NCI-H460 (cell line): ENCODE data around the gene EIF2B2. TPM values are rescaled to one million over a fixed set of nuclear protein-coding genes. Genes with fewer than 3 reads are reported as not detected.
A peak's percentile ranks its signal among the peaks of the same experiment; 100 is the strongest.

Experiments
- DNase-seq: peaks from one replicate; pipeline ENCODE4 v3.0.0-alpha.2; 2016; ENCODE audit warnings: low read depth; ENCODE audit errors: extremely low read depth
- polyA plus RNA-seq: library from polyadenylated mRNA; depleted of rRNA; stranded (reverse); fragments of >200 nt; gene quantifications from 2 replicates; pipeline ENCODE4 v1.2.3, GENCODE V29; 2014; cell fraction: nucleus; rRNA removed
- total RNA-seq: library from RNA; depleted of rRNA; stranded (reverse); fragments of >200 nt; shearing (Covaris generic); gene quantifications from 2 replicates; pipeline ENCODE4 v1.2.3, GENCODE V29; 2014; rRNA removed

Gene EIF2B2
- 86.4 and 95.5 TPM in 2 replicates for total RNA-seq
- 46.2 and 56.3 TPM in 2 replicates for polyA plus RNA-seq

DNA sequence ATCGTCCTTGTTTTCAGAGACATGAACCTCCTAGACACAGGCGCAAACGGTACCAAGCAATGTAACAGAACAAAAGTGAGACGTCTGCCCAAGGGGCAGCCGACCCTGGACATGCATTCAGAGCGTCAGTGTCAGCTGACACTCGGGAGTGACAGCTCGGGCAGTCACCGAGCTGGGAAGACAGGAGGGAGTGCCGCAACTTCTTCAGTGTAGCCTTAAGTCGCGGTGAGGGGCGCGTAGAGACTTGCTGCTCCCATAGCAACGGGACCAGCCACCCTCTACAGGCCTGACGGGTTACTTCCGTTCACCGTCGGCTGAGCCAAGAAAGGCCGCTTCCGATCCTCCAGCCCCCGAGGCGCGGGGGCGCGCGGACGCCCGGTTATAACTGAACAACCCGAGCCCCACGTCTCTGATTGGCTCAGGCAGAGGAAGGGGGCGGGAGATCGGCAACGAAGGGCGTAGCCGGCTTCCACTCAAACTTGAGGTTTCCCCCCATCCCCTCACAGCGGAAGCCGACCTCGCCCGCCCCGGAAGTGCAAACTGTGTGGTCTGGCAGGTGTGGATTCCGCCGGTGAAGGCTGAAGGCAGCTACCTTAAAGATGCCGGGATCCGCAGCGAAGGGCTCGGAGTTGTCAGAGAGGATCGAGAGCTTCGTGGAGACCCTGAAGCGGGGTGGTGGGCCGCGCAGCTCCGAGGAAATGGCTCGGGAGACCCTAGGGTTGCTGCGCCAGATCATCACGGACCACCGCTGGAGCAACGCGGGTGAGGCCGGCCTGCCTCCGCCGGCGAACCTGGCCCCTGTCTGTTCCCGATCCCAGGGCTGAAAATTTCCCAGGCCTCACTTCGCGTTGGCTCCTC lies at the start of gene EIF2B2:
Gene EIF2B2 (plus strand): TSS at position 530 of the 858 bp plus-strand sequence. CDS start 70 bp downstream, at position 600.
- peak; percentile 93 for DNase-seq

DNA sequence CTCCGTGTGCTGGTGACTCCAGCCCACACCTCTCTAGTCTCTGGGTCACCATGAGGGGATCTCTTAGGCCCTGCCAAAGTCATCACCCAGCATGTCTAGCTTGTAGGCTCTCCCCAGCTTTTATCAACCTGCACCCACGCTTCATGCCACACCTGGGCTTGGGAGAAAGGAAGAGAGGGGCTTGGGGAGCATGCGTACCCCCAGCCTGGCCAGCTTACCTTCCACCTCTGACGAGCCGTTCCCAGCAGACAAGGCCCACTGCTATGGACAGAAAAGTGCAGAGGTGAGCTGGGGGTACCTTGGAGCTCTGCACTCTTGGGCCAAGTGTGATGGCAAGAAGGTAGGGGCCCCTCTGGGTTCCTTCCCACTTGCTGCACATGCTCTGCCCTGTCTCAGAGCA lies 49.0 kb upstream of the EIF2B2 start:
- no peak for DNase-seq

DNA sequence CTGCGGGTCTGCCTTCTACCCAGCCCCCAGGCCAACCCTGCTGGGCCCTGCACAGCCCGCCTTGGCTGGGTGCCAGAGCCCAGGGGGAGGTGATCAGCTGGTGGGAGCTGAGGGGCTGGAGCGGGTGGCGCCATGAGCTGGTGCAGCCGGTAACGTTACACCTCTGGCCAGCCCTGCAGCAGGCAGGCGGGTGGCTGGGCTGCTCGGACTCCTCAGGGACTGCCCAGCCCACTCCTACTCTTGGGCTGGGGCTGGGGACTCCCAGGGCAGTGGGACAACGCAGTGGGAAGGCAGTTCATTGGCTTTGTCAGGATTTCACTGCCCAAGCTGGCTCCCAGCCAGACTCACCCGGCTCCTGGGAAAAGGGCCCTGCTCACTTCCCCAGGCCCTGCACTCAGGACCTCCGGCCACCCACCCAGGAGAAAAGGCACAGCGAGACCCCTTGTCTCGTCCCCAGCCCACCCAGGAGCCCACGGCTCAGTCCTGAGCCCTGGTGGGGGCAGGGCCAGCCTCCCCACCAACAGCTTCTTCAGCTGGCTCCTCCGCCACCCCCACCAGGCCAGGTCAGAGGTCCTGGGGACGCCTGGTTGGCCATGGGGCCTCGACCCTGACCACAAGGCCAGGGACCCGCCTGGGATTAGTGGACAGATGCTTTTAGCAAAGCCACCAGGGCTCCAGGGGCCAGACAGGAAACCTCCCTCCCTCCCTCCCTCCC lies 48.3 kb upstream of the EIF2B2 start:
- DNase-seq, result no peak

DNA sequence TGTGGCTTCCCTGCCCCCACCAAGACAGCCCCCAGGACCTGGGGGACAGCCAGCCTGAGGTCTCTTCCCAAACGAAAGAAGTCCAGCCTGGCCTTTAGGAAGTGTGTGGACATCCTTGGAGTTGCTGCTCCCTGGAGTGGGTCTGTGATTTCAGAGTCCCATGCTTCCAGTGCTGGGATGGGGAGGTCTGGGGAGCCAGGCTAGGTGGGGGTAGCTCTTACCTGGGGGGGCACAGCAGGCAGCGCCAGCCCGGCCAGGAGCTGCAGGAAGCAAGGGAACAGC lies 47.8 kb upstream of the EIF2B2 start:
- DNase-seq, result no peak

DNA sequence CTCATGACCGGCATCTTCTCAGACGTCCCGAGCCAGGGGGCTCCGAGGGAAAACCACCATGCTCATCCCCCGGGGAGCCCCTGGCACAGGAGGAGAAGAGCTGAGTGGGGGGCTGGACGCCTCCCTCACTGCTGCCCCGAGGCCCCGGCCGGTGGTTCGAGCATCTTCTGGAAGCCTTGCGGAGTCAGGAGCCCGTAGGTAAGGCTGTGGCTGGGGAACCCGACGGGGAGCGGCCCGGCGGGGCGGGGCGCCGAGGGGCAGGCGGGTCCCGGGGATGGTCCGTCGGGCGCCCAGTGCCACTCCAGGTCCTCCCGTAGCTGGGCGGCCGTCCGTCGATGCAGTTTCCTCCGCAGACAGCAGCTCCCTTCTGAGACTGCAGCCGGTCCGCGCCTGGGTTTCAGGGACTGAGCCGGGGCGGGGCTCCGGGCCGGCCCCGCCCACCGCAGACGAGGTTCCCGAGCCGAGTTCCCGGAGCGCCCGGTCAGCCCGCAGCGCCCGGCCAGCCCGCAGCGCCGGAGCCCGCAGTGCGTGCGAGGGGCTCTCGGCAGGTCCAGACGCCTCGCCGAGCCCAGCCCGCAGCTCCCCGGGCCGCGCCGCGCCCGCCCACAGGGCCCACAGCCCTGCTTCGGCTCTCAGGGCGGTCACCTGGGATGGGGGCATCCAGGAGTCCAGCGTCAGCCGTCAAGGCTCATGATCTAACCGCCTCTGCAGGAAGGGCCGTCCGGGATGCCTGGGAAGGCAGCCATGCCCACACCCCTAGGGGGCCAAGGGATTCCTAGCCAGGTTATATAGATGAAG lies 47.3 kb upstream of the EIF2B2 start, which contains the start of gene PGF:
Gene PGF (minus strand): TSS at position 369 of the 798 bp plus-strand sequence. CDS start 355 bp downstream, at position 14.
- DNase-seq, result peak; percentile 47

DNA sequence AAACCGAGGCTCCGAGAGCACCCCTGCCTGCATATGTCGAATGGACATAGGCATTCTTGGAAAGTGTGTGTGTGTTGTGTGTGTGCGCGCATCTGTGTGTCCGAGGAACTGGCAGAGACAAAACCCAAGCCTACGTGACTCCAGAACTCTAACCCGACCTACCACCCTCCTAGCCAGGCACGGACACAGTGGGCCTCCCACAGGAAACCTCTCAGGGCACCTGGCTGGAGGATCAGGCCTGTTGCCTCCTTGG lies 46.8 kb upstream of the EIF2B2 start:
- no peak for DNase-seq

DNA sequence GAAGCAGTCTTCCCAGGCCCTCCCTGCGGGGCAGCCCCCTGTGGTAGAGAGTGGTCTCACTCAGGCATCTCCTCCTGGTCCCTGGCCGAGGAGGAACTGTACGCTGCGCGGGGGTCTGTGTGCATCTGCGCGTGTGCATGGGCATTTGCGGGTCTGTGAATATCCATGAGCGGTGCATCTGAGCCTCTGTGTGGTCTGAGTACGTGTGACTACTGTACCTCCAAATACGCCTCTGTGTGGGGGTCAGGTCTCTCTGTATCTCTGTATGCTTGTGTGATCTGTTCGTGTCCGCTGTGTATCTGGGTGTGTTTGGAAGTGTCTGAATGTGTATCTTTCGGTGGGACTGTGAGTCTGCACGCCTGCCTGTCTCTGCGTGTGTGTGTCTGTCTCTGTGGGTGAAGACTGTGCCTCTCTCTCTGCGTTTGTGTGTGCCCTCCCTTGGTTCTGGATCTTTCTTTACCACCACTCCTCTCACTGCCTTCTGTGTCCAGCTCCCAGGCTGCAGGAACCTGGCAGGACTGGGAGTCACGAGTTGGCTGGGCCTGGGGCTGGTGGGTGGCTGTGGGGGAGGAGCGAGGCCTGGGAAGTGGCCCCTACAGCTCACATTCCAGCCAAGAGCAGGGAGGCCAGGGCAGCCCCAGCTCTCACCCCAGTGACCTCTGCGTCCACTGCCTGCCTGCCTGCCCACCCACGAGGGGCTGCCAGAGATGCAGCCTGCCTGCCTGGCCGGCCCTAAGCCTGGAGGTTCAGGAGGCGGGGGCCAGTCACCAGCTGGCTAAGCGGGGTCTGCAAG lies 46.2 kb upstream of the EIF2B2 start:
- DNase-seq, result no peak

DNA sequence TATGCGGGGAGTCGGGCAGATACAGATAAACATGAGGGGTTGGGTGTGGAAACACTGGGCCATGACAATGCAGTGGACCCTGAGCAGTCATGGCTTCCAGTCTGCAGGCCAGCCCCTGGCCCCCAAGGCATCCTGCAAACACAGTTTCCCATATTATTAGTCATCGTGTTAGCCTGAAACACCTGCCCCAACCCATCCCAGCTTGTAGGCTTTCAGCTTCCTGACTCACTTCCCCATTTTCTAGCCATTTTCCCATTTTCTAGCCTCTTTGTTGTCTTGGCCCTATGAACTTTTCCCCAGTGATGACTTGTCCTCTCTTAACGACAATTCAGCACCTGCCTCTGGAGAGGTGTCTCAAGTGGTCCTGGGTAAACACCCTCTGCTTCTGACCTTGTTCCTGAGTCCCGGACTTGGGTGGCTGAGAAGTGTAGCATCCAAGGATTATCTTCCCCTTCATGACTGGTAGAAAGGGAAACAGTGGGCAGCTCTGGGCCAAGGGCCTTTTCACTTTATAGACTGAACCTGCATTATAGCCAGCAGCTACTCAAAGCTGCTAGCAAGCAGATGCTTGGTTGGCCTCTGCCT lies 43.0 kb upstream of the EIF2B2 start:
- no peak for DNase-seq

DNA sequence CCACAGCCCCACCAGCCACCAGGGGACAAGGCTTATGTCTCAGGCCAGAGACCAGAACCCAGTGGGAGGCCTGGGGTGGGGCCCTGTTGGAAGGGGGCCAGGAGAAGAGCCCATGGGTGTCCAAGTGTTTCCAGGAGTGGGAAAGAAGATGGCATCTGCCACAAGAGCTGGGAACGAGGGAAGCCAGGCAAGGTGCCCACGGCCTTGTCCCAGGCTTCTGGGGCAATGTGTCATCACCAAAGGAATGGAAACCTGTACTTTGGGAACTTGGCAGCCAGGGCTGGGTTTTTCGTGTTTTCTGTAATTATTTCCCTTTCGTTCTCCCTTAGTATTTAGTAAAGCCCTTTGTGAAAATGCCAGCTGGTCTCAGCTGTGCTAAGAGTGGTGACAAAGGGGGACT lies 42.0 kb upstream of the EIF2B2 start:
- DNase-seq, result no peak

DNA sequence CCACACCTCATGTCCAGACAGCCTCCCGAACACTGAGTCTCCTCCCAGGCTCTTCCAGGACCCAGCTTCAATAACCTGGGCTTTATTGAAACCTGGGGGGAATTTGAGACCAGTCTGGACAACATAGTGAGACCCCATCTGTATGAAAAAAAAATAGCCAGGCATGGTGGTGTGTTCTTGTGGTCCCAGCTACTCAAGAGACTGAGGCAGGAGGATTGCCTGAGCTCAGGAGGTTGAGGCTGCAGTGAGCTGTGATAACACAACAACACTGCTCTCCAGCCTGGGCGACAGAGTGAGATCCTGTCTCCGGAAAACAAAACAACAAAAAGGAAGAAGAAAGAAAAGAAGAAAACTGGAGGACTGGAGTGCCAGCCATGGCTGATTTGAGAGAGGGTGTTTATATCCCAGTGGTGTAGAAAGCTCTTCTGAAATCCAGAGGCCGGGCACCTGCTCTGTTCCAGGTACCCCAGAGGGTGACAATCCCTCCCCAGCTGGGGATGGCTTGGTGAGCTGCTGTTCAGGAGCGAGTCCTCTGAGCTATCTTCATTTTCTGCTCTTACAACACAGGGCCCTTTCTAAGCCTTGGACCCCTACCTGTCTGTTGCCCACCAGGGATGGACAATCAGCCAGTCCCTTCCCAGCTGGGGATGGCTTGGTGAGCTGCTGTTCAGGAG lies 41.3 kb upstream of the EIF2B2 start:
- no peak for DNase-seq

DNA sequence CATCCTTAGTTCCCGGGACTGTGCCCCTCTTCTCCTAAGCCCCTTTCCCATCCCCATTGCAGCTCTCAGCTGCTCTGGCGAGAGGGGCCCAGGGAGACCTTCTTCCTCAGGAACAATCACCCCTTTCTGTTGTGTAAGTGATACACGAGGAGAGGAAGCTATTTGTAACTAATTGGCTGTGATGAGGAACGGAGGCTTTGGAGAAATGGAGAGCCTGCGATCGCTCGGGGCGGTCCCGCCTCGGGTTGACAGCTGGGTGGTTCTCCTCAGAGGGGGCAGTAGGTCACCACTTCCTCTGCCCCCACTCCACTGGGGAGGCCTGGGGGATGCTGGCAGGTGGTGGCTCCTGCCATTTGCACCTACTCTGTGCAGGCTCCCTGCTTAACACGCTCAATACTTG lies 40.7 kb upstream of the EIF2B2 start:
- DNase-seq, result no peak

DNA sequence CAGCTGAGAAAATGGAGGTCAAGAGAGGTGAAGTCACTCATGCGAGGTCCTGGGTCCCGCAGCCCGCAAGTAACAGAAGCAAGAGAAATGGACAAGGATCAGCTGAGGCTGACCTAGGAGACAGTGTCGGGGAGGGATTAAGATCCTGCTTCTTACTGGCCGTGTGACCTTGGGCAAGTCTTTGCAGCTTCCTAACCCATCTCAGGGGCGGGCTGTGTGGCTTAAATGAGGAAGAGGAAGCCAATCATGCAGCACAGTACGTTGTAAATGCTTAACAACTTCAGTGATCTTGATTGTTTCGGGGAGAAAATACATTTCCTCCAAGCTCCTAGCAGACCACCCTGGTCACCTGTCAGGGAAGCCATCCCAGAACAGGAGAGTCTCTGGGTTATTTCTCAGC lies 40.2 kb upstream of the EIF2B2 start:
- DNase-seq, result no peak

DNA sequence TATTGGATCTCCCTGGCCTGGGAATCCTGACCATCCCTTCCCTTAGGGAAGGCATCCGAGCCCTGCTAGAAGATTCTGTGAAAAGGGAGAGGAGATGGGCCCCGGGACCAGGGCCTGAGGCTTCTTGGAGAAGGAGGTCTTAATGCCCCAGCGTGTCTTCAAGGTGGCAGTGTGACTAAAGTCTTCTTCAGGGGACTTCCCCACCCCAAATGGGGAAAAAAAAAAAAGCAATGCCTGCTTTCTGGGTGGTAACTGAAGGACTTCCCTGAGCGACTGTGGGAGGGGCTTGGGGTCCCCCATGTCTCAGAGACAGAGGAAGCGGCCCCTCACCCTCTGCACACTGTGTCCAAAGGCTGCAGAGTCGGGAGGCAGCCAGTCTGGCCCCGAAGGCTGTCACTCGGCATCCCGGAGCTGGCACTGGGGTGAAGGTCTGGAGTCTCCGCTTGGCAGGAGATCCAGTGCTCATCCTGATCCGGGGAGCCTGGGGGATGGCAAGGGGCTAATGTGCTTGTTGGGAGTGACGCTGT lies 39.5 kb upstream of the EIF2B2 start:
- no peak for DNase-seq

DNA sequence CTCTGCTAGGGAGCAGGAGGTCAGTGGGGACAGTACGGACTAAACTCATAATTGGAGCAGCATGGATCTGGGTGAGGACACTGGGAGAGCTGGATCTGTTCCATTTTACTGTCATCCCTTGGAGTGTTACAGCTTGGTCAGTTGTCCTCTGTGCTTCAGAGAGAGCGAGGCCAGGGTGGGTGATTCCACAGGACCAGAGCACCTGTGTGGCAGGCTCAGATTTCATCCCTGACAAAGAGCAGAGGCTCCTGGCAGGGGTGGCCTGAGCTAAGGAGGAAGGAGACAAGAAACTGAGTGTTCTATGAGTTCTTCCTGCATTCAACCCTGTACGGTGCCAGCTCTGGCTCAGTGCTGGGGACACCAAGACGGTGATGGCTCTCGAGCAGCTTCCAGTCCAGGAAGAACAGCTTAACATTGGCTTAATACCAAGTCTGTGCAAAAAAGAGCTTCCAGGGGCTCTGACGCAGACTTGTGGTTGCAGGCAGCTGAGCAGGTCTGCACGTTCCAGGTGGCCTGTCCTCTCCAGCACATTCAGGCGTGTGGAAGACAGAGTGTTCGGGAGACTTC lies 38.9 kb upstream of the EIF2B2 start:
- no peak for DNase-seq

DNA sequence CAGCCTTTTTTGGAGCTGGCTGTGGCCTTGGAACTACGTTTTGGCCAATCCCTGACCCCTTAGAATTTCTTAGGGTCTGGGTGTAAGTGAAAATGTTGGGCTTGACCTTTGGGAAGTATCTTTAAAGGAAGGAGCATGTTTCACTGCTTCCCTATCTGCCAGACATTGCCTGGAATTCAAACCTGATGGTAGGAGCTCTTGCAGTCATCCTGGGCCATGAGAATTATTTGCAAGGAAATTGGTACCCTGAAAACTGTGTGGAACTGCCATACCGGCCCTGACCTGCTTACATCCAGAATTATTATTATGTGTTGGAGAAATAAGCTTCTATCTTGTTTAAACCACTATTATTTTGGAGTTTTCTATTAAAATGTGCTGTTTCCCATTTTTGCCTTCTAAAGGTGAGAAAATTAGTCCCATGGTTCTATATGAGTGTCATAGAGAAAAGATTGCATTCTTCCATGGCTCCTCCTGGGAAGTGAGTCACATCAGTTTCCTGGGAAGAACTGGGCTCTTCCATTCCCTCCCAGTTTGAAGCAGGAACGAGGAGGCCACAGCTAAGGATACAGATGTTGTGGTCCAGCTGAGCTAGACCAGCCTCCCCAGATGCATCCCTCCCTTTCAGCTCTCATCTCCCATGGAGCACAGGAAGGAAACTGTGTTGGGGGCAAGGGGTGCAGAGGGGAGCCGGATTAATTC lies 37.8 kb upstream of the EIF2B2 start:
- DNase-seq, result no peak

DNA sequence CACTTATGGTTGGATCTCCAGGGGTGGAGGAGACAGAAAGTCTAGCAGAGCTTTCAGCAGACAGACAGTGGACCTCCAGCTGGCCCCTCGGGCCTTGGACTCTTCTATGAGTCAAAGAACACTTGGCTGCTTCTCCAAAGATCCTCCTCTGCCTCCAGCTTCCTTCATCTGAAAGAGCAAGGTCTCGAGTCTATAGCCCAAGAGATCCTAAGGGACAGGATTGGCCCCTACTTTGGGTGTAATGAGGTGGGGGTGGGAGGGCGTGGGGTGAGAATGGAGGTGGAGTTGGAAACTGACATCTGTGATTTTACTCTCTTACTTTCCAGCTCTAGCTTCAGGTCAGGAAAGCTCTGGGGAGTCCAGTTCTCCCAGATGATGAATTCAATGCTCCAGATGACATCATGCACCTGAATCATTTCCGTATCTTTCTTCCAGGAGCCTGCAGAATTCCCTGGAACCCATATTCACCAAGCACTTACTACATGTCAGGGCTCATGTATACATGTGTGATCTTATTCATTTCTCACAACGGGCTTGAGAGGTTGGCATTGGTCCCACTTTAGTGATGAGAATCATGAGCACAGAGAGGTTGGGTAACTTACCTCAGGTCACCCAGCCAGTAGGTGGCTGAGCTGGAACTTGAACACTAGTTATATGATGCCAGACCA lies 37.1 kb upstream of the EIF2B2 start:
- no peak for DNase-seq

DNA sequence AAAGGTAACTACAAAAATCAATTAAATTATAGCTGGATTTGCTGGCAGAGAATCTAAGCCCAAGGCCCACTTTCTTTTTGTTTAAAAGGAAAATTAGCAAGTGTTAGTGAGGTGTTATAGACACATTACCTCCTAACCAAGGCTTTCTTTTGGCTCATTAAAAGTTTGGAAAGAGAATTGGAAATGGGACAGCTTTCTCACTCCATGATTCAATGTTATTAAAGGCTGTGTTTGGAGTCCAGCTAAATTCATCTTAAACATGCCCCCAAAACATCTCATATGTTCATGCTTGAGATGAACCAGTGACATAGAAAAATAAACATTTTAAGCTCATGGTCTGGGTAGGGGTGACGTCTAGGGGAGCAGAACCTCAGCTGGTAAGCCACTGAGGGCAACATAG lies 33.9 kb upstream of the EIF2B2 start:
- no peak for DNase-seq
